PC-3 (cell line): Measurements from ENCODE around the gene CKB. TPM values are rescaled to one million over a fixed set of nuclear protein-coding genes. Genes with fewer than 3 reads are reported as not detected.

ENCODE experiments used
- ATAC-seq: fragments of 200-7000 bp; cut with Tn5 transposase; 2 replicates; pipeline ENCODE4 v1.9.1; 2020; ENCODE audit warnings: mild to moderate bottlenecking, moderate library complexity
- BruUV-seq: library from RNA; stranded (reverse); fragments of 400-500 nt; replicated peaks from 2 replicates; lab custom pipeline; 2021; lab: Mats Ljungman, UMichigan
- CTCF ChIA-PET: fragments of 300-600 bp; sonication (Branson Sonifier 250); formaldehyde crosslinking; loops from one replicate; lab custom pipeline; 2022; ENCODE audit warnings: antibody characterized with exemption; lab: Charles Lee
- POLR2A ChIA-PET: fragments of 300-600 bp; sonication (Branson Sonifier 250); formaldehyde crosslinking; loops from one replicate; lab custom pipeline; 2022; ENCODE audit warnings: antibody characterized with exemption; ENCODE audit not compliant: unreplicated experiment; lab: Charles Lee
- DNase-seq: peaks from one replicate; pipeline ENCODE4 v3.0.0-alpha.2; 2015
- H2AFZ ChIP-seq: fragments of 300-600 bp; sonication (generic); 2 replicates; pipeline ENCODE4 v1.6.0; 2016; ENCODE audit warnings: antibody characterized with exemption, low read length
- H3F3A ChIP-seq: fragments of 300-600 bp; sonication (generic); one replicate; pipeline ENCODE4 v1.6.0; 2017; ENCODE audit warnings: antibody characterized with exemption, low read length, control low read depth, mild to moderate bottlenecking; ENCODE audit not compliant: unreplicated experiment
- H3K27ac ChIP-seq: fragments of 300-600 bp; sonication (generic); 2 replicates; pipeline ENCODE4 v1.5.1; 2016; ENCODE audit warnings: mild to moderate bottlenecking, low read length
- H3K27me3 ChIP-seq: fragments of 300-600 bp; sonication (generic); 2 replicates; pipeline ENCODE4 v1.6.1; 2016; ENCODE audit warnings: low read length, mixed read lengths
- H3K36me3 ChIP-seq: fragments of 300-600 bp; sonication (generic); 2 replicates; pipeline ENCODE4 v1.6.1; 2016; ENCODE audit warnings: low read depth, mixed run types, low read length, mixed read lengths
- H3K4me1 ChIP-seq: fragments of 300-600 bp; sonication (generic); 2 replicates; pipeline ENCODE4 v1.5.1; 2016; ENCODE audit warnings: low read length; ENCODE audit not compliant: insufficient read depth
- H3K4me2 ChIP-seq: fragments of 300-600 bp; sonication (generic); 2 replicates; pipeline ENCODE4 v1.6.0; 2016; ENCODE audit warnings: low read length
- H3K4me3 ChIP-seq: fragments of 300-600 bp; sonication (generic); 2 replicates; pipeline ENCODE4 v1.5.1; 2016; ENCODE audit warnings: mild to moderate bottlenecking, low read length, mixed read lengths
- H3K79me2 ChIP-seq: fragments of 300-600 bp; sonication (generic); 2 replicates; pipeline ENCODE4 v1.6.1; 2017; ENCODE audit warnings: low read length, mixed read lengths
- H3K9ac ChIP-seq: fragments of 300-600 bp; sonication (generic); 2 replicates; pipeline ENCODE4 v1.6.0; 2016; ENCODE audit warnings: mild to moderate bottlenecking, low read length
- H3K9me2 ChIP-seq: fragments of 300-600 bp; sonication (generic); replicated peaks from 2 replicates; pipeline ENCODE4 v1.6.1; 2016; ENCODE audit warnings: mixed run types, low read length, mixed read lengths
- H3K9me3 ChIP-seq: fragments of 300-600 bp; sonication (generic); 2 replicates; pipeline ENCODE4 v1.6.1; 2016; ENCODE audit warnings: low read length, mixed read lengths
- H4K20me1 ChIP-seq: fragments of 300-600 bp; sonication (generic); 2 replicates; pipeline ENCODE4 v1.6.1; 2016; ENCODE audit warnings: low read length, mixed read lengths
- EZH2 ChIP-seq: fragments of 300-600 bp; sonication (generic); IDR thresholded peaks from one replicate; pipeline ENCODE4 v1.6.1; 2017; ENCODE audit warnings: antibody characterized with exemption, mild to moderate bottlenecking, low read length; ENCODE audit not compliant: unreplicated experiment
- EZH2phosphoT487 ChIP-seq: fragments of 300-600 bp; sonication (generic); IDR thresholded peaks from 2 replicates; pipeline ENCODE4 v1.6.1; 2018; ENCODE audit warnings: mild to moderate bottlenecking, antibody characterized with exemption, low read length, borderline replicate concordance
- intact Hi-C: fragments of 100-400 bp; cut with micrococcal nuclease; formaldehyde crosslinking; loops from 2 replicates; pipeline ENCODE4 v1.9.0; 2023
- total RNA-seq: library from RNA; depleted of rRNA; stranded (reverse); fragments of >200 nt; gene quantifications from 2 replicates; pipeline ENCODE4 v1.2.3, GENCODE V29; 2014
- TF ChIP-seq, protein P1 (sequence below): fragments of 300-600 bp; sonication (generic); conservative IDR thresholded peaks from 2 replicates; pipeline ENCODE4 v1.5.1; 2017; ENCODE audit warnings: antibody characterized with exemption, low read depth, mild to moderate bottlenecking, low read length

The CKB gene
- total RNA-seq, 1 experiment from 2014 or later = 299 TPM

DNA sequence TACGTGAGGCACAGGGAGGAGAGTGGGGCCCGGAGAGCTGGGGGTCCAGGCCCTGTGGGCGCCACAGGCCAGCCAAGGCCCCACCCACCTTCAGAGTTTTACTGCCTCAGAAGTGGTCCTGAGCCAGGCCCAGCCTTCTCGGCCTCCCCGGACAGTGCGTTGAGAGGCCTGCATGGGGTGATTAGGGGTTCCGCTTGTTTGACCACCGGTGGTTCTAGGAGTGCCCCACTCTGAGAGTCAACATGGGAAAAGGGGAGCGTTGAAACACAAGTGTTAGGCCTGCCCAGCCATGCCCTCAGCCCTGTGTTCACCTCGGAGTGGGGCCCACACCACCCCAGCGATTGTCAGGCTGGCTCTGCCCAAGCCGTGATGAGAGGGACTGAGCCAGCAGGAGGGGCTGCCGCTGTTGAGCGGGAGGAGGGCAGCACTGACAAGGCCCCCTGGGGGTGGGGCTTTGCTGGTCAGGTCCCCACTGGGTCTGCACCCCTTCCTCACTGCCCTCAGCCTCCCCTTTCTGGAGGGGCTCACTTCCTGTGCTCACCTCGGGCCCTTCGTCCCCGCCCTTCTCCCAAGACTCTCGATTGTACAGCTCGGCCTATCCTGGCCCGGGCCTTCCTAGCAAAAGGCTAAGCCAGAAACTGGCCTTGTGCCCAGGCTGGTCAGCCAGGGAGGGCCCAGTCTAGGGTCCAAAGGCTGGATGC, 4.8 kb downstream of the CKB start:
- Histone ChIP-seq H3K4me2 (no peak overlapping the region), H4K20me1 (peaks cover 7% of the 10 kb centered on the region; the same call in 1 of the 2 replicates), H3K79me2 (0 out of 2 replicates have a peak, but pooled peaks cover 4% of the 10 kb centered on the region), H2AFZ (no peak overlapping the region), H3K36me3 (no peaks in the 10 kb centered on the region), H3K9me2 (no peaks in the 10 kb centered on the region), H3K27me3 (no peaks in the 10 kb centered on the region), H3K27ac (no peak overlapping the region), H3K9ac (no peak overlapping the region), H3K4me1 (peaks cover 9% of the 10 kb centered on the region), H3F3A (no peaks in the 10 kb centered on the region), H3K9me3 (no peaks in the 10 kb centered on the region), H3K4me3 (no peak overlapping the region)
- ChIA-PET POLR2A (no interaction called here), CTCF (interaction anchor here (1.5 to 2.0 kb wide), 3 partner anchors 23 to 34 kb away, joined by 4 to 7 read pairs (median 5); no protein-coding TSS in a partner anchor)
- ATAC-seq (no peak), DNase-seq (no peak)
- TF ChIP-seq EZH2phosphoT487 (no peak), EZH2 (no peak)
- TF ChIP-seq, protein P1, sequence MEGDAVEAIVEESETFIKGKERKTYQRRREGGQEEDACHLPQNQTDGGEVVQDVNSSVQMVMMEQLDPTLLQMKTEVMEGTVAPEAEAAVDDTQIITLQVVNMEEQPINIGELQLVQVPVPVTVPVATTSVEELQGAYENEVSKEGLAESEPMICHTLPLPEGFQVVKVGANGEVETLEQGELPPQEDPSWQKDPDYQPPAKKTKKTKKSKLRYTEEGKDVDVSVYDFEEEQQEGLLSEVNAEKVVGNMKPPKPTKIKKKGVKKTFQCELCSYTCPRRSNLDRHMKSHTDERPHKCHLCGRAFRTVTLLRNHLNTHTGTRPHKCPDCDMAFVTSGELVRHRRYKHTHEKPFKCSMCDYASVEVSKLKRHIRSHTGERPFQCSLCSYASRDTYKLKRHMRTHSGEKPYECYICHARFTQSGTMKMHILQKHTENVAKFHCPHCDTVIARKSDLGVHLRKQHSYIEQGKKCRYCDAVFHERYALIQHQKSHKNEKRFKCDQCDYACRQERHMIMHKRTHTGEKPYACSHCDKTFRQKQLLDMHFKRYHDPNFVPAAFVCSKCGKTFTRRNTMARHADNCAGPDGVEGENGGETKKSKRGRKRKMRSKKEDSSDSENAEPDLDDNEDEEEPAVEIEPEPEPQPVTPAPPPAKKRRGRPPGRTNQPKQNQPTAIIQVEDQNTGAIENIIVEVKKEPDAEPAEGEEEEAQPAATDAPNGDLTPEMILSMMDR = no peak
- BruUV-seq = no TSS peak
- intact Hi-C loops = no loop called here

DNA sequence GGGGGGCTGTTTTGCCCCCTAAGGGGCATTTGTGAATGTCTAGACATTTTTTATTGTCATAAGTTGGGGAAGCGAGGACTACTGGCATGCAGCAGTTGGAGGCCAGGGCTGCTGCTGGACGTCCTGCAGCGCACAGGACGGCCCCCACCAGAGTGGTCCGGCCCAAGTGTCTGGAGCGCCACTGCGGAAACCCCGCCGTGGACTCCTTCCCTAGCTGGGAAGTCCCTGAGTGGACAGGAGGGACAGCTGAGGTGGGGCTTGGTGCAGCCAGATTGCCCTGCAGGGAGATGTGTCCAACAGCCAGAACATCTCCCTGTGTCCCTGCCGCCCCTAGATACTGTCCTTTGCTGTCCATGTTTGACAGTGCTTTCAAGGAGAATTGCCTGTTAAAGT, 5.5 kb downstream of the CKB start:
- Histone ChIP-seq H3K9ac (no peak overlapping the region), H3K4me1 (peaks cover 9% of the 10 kb centered on the region), H3K79me2 (0 out of 2 replicates have a peak, but pooled peaks cover 3% of the 10 kb centered on the region), H3K27ac (no peak overlapping the region), H4K20me1 (peaks cover 7% of the 10 kb centered on the region; the same call in 1 of the 2 replicates), H3F3A (no peaks in the 10 kb centered on the region), H3K27me3 (no peaks in the 10 kb centered on the region), H3K36me3 (no peaks in the 10 kb centered on the region), H3K9me2 (no peaks in the 10 kb centered on the region), H2AFZ (no peak overlapping the region), H3K4me2 (no peak overlapping the region), H3K9me3 (no peaks in the 10 kb centered on the region), H3K4me3 (no peak overlapping the region)
- ATAC-seq (no peak), DNase-seq (no peak)
- ChIA-PET POLR2A (no interaction called here), CTCF (no interaction called here)
- no TSS peak for BruUV-seq
- TF ChIP-seq, protein P1 = no peak
- TF ChIP-seq EZH2phosphoT487 (no peak), EZH2 (no peak)
- intact Hi-C loops = no loop called here
